HG03520 (cell line): ENCODE measurements around the gene TP53.
"Not testable (repeated sequence)": the region's sequence is repeated elsewhere in the genome, so short reads cannot be mapped to it uniquely, and the experiment has no call there.

Experiments
- ATAC-seq: cut with Tn5 transposase; IDR thresholded peaks from one replicate; pipeline ENCODE4 v1.9.1; 2021; ENCODE audit warnings: mild to moderate bottlenecking, moderate library complexity; ENCODE audit not compliant: unreplicated experiment

Gene TP53

DNA sequence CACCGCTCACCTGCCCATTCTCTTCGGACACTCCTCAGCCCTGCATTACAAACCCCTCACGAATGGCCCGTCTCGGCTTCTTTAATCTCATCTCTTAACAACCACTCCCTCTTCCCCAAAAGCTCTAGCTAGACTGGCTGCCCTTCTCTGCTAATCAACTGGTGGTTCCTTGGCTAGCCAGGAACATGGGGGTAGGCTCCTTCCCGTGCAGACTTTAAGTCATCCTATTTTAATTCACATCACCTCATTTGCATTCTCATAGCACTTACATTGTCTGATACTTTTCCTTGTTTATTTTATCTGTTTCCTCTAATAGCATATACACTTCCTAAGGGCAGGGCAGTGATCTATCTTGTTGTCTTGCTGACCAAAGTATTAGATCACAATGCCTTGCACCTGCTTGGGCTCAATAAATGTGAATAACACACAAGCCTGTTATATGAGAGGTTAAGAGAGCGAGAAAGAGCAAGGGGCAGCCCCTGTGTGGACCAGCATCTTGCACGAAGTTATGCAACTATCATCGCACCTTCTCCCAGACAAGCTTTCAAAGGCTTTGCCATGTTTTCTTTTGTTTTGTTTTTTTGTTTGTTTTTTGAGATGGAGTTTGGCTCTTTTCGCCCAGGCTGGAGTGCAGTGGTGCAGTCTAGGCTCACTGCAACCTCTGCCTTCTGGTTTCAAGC, 9.8 kb downstream of the TP53 start:
- ATAC-seq, result no peak

GRCh38 chr17:7676533-7676932, 10.8 kb downstream of the TP53 start:
- no peak for ATAC-seq

DNA sequence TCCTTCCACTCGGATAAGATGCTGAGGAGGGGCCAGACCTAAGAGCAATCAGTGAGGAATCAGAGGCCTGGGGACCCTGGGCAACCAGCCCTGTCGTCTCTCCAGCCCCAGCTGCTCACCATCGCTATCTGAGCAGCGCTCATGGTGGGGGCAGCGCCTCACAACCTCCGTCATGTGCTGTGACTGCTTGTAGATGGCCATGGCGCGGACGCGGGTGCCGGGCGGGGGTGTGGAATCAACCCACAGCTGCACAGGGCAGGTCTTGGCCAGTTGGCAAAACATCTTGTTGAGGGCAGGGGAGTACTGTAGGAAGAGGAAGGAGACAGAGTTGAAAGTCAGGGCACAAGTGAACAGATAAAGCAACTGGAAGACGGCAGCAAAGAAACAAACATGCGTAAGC, 12.4 kb downstream of the TP53 start:
- ATAC-seq, result no peak

DNA sequence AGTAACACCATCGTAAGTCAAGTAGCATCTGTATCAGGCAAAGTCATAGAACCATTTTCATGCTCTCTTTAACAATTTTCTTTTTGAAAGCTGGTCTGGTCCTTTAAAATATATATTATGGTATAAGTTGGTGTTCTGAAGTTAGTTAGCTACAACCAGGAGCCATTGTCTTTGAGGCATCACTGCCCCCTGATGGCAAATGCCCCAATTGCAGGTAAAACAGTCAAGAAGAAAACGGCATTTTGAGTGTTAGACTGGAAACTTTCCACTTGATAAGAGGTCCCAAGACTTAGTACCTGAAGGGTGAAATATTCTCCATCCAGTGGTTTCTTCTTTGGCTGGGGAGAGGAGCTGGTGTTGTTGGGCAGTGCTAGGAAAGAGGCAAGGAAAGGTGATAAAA, 14.1 kb downstream of the TP53 start:
- ATAC-seq, result no peak

DNA sequence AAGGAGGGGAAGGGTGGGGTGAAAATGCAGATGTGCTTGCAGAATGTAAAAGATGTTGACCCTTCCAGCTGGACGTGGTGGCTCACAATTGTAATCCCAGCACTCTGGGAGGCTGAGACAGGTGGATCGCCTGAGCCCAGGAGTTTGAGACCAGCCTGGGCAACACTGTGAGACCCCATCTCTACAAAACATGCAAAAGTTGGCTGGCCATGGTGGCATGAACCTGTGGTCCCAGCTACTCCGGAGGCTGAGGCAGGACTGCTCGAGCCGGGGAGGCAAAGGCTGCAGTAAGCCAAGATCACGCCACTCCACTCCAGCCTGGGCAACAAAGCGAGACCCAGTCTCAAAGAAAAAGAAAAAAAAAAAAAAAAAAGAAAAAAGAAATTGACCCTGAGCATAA, 18.8 kb downstream of the TP53 start:
- ATAC-seq, result no peak

DNA sequence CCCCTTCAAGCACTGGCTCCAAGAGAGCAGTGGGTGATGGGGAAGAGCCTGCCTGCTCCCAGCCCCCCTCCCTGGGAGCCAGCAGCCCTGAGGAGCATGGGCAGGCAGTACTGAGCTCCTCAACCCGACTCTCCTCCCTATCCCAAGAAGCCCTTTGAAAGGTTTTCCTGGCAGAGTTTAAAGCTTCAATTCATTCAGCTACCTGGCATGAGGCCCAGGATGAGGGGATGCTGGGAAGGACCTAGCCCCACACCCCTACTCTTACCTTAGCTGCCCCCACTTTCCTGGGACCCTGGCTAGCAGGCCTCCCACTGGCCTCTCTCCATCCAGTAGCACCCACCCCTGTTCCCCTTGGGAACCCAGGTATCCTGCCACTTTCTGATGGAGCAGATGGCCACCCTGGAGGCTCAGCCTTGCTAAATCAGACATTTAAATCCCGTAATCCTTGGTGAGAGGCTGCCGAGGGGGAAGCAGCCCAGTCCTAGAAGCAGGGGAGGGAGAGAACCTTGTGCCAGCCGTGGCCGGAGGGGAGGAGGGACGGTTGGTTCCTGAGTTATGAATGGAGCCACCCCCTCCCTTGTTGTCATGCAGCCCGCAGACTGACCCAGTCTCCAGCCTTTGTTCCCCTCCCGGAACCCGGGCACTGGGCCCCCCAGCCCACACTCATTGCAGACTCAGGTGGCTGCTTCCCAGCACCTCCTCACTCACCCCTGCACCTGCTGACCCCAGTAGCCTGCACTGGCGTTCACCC, 19.5 kb downstream of the TP53 start:
- no peak for ATAC-seq

DNA sequence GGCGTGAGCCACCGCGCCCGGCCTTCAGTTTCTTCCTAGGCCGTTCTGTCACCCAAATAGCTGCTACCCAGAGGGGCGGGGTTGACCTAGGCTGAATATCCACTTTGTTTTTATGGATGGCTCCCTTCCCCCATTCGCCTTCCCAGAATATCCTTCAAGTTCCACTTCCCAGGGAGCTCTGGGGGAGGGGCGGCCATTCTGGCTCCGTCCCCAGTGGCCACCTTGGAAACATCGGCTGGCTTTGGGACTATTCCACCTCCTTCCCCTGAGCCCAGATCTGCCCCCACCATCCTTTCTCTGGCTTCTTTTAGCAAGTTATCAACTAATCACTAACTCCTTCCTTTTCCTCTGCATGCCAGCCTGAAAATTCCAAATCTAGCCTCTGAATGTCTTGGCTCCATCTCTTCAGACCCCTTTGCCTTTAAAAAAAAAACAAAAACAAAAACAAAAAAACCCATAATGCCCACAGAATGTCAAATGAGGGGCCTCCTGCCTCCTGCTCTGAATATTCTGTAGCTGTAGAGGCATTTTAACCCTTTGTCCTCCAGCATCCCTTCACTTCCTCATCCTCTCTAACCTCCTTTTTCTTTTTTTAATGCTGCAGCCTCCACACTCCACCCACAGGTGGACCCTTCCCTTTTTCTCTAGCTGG, 30.2 kb downstream of the TP53 start:
- no peak for ATAC-seq

- no peak for ATAC-seq
These were observed 31.8 kb downstream of the TP53 start for GRCh38 chr17:7655541-7655840.

- ATAC-seq, result no peak
These were observed 32.3 kb downstream of the TP53 start for GRCh38 chr17:7654832-7655540.

DNA sequence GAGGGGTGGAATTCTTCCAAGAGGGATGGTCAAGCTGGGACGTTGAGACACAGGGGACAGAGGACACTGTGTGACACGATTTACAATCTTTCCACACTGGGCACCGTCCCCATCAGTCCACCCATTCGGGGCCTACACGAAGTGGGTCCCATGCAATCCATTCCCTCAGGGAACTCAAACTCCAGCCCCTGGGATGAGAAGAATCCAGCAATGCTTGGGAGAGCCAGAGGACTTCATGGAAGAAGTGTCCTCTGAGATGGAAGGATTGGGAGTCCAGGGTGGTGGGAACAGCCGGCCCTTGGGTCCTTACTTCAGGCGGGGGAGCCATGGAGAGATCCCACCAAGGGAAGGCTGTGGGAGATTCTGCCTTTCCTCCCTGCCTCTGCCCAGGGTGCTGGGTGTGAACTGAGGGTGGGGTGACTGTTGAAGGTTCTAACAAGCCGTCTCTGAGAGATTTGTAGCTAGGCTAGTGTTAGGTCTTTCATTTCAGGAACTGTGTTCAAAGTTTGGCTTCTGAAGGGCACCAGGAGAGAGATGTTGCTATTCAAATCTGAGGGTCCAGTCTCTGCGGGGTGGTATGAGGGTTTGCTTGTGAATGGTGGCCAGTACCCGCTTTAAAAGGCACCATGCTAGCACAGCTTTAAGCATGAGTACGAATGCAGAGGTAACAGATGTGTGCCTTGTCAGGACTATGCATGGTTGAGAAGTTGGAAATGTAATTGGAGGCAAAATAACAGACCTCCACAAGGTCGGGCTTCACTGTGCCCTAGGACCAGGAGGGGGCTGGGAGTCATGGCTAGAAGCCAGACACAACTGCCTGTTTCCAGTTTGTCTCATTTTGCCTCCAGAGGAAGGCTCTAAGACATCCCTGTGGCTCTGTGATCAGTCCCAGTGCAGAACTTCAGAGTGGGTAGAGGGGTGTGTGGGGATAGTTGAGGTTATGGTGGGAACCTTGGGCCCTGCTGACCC, 34.6 kb downstream of the TP53 start:
- no peak for ATAC-seq

DNA sequence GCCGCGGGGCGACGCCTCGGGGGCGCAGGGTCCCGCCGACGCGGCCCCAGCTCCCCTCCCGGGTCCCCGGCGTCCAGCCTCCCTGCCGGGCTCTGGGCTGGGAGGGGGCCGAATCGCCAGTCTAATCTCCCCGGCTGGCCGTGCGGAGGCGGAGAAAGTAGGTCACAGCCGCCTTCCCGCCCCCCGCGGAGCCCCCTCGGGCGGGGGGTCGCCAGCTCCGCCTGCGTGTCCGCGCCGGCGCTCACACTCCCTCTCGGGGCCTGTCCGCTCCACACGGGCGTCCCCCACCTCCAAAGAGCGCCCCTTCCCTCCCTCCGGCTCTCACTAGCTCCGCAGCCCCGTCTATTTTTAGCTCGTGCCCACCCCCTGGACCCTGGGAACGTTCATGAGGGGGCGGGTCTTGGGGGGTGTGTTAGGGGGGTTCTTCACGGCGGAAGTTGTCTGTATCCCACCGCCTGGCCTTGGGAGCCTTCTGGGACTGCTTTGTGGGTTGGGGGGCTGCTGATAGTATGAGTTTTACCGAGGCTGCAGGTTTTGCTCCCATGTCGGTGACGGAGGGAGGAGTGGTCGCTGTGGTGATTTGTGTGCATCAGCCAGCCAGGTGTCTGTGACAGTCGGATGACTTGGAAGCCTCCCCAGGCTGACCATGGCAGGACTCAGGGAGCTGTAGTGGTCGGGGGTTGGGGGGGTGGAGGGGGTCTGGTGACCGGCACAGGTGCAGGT, 35.5 kb downstream of the TP53 start:
- no peak for ATAC-seq

DNA sequence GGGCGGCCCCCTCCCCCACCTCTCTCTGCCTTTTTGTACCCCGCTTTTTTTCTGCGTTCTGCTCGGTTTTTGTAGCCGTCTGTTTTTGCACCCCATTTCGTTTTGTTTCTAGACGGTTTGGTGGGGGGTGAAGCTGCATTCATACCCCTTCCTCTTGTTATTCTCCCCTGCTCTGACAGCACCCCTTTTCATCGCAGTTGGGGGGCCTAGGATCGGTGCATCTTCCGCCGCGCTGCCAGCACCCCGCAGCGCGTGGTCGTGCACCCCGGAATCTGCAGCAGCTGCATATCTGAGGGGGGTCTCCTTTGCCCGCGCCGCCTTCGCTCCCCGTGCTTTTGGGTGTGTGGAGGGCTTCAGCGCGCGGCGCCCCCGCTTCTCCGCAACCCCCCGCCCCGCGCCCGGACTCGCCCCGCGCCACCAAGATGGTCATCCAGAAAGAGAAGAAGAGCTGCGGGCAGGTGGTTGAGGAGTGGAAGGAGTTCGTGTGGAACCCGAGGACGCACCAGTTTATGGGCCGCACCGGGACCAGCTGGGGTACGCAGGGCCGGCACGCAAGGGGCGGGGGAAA, 36.1 kb downstream of the TP53 start:
- ATAC-seq, result no peak

DNA sequence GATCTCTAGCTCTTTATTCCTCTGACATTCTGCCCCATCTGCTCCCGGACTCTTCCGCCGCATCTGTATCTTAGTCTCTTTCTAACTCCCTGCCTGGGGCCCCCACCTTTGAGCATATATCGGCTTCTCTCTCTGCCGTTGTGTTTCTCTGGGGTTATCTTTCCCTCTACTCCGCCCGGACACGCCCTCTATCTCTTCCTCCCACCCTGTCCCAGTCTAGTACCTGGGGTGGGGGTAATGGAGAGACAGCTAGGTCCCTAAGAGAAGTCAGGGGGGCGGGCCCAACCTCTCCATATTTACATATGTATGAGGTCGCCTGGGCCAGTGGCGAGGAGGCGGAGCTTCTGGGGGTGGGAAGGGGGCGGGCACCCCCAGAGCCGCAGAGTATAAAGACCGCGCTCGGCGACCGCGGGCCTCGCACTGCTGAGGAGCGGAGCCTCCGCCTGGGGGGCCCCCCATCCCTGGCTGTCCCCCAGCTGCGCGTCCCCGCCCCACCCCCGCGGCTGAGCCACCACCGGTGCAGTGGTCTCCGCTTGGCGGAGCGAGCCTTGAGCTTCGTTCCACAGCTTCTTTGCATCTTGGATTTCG, 36.7 kb downstream of the TP53 start, which contains the start of gene ATP1B2:
TSS of gene ATP1B2 (plus strand) at position 418 of the 588 bp plus-strand sequence. CDS start 593 bp downstream, outside the sequence.
- ATAC-seq, result no peak

GRCh38 chr17:7647018-7647417, 40.3 kb downstream of the TP53 start:
- ATAC-seq, result no peak

- ATAC-seq, result no peak
These were observed 40.8 kb downstream of the TP53 start for GRCh38 chr17:7646457-7646856.

DNA sequence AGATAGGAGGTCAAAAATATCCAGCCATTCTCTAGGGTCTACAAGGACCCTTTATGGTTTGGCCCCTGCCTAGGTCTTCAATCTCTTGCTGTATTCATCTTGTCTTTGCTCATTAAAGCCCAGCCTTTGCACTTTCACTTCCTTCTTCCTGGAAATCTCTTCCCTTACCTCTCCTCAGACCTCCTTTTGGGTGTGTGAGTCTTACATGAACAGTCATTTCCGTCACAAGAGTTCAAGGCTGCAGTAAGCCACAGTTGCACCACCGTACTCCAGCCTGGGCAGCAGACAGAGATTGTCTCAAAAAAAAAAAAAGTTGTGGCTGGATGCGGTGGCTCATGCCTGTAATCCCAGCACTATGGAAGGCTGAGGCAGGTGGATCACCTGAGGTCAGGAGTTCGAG, 42.5 kb downstream of the TP53 start:
- no peak for ATAC-seq

- ATAC-seq, result not testable (repeated sequence)
These were observed 45.7 kb downstream of the TP53 start for GRCh38 chr17:7641635-7642034.

DNA sequence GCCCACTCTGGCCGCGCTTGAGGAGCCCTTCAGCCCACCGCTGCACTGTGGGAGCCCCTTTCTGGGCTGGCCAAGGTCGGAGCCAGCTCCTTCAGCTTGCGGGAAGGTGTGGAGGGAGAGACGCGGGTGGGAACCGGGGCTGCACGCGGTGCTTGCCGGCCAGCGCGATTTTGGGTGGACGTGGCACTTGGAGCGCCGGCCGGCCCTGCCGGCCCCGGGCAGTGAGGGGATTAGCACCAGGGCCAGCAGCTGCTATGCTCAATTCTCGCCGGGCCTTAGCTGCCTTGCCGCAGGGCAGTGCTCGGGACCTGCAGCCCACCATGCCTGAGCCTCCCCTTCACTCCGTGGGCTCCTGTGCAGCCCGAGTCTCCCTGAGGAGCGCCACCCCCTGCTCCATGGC, 46.5 kb downstream of the TP53 start:
- ATAC-seq, result no peak

DNA sequence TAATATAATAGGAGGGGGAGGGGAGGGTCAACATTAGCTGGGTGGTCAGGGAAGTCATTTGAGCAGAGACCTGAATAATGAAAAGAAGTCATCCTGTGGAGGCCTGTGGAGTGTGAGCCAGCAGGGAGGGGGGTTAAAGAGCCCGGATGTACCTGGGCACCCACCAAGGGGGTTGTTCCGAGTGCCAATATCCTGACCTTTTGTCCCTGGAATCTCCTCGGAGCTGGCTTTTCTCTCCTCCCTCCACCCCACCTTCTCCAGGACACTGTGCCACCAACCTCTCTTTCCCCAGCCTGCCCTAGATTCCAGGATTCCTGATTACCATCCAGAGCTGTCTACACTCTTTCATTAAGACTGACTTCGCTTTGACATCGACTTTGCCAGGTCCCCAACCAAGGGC, 51.1 kb downstream of the TP53 start:
- no peak for ATAC-seq
